Subcutaneous adipose tissue (tissue), 4 donors: Measurements from ENCODE around the gene NRP2. TPM values are rescaled to one million over a fixed set of nuclear protein-coding genes. Genes with fewer than 3 reads are reported as not detected.

Experiments used
- total RNA-seq, 4 donors: library from RNA; depleted of rRNA; stranded (reverse); fragments of >200 nt; gene quantifications; one replicate each; pipeline ENCODE4 v1.1.0, GENCODE V29; 2016
- TF ChIP-seq, protein P1 (sequence below): fragments of 450-650 bp; IDR thresholded peaks from one replicate; pipeline ENCODE4 v1.5.1; 2016; ENCODE audit warnings: low read depth, mild to moderate bottlenecking, control low read depth, antibody characterized with exemption, moderate library complexity

The NRP2 gene
- total RNA-seq, 4 donors from 2014 or later: 29.2 to 70.9 (median 56.1) TPM

DNA sequence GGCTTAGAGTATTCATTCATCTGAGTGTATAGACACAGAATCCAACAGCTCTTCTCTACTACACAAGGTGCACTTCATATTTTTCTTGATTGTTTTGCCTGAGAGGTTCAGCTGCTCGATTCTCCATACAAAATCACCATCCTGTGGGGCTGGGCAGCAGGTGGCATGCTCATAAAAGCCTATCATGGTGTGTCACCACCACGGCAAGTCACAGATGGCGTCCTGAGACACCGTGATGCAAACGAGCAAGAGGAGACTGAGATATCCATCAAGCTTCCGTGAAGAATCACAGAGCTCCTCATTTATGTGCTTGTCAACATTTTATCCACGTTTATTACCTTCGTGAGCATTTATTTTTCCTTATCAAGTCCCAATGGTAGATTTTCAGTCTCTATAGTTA lies 22.4 kb upstream of the NRP2 start:
- TF ChIP-seq, protein P1, sequence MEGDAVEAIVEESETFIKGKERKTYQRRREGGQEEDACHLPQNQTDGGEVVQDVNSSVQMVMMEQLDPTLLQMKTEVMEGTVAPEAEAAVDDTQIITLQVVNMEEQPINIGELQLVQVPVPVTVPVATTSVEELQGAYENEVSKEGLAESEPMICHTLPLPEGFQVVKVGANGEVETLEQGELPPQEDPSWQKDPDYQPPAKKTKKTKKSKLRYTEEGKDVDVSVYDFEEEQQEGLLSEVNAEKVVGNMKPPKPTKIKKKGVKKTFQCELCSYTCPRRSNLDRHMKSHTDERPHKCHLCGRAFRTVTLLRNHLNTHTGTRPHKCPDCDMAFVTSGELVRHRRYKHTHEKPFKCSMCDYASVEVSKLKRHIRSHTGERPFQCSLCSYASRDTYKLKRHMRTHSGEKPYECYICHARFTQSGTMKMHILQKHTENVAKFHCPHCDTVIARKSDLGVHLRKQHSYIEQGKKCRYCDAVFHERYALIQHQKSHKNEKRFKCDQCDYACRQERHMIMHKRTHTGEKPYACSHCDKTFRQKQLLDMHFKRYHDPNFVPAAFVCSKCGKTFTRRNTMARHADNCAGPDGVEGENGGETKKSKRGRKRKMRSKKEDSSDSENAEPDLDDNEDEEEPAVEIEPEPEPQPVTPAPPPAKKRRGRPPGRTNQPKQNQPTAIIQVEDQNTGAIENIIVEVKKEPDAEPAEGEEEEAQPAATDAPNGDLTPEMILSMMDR: no peak

DNA sequence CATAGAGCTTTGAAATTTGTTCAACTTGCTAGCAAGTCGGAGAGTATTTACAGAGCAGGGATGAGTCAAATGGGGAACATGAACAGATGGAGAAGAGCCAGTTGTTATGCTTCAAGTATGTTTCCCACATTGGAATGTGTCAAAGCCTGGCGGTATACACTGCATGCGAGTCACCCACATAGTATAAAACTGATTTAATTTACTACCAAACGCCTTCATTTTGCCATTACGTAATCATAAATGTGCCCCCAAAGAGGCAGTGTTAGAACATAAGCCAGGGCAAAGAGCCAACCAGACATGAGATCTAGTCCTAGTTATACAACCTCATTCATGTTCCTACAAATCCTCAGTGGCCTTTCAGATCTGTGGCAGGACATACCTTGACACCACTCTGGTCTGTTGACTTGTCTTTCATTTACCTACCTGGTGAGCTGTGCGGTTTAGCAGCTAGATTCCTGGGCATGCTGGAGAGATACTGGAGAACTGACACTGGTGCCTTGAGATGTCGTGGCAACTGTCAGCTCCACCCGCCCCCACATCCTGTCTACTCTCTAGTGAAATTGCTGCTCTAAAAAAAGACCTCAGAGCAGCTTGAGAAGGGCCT lies 21.7 kb upstream of the NRP2 start:
- TF ChIP-seq, protein P1: no peak

DNA sequence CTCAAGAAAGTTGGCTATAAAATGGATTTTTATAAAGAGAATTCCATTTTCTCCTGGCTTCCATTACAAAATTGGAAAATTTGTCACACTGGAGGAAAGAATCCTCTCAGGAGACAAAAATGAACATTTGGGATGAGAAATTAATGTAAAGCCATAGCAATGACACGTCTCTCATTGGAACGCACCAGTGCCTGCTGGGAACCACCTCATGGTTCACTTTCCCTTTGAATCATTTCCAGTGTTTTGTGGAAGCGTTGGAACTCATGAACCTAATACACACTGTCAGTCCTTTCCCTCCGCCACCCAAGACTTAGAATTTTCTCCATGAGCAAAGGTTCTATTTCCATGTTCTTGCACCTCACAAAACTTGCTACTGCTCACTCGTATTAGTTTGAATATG lies 21.0 kb upstream of the NRP2 start:
- TF ChIP-seq, protein P1: no peak

DNA sequence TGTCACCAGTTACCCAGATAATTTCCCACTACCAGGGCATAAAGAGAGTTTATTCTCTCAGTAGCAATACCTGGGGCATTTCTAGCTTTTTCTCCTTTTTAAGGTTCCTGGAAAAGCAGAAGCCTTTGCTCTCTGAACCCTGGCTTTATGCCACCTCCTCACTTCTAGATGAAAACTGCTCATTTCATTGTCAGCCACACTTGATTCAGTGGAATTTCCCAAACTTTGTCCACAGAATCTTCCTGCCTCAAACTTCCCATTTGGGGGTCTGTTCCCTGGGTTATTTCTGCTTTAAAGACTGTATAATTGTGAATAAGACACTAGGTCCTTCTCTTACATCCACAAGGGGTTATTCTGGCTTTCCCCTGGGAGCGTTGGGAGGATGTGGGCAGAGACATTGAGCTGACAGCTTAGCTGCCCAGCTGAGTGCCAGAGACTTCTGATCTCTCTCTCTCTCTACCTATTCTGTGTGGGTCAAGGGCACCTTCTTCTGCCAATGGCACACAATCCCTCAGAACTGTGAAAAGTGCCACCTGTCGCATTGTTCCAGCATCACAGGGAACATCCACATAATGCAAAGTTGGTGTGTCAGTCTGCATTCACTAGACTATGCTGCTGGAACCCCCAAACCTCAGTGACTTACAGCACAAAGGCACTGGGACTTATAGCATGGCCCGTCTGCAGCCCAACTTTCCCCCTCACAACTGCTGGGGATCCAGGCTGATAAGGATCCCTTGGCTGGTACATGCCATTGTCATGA lies 19.9 kb upstream of the NRP2 start:
- TF ChIP-seq, protein P1: no peak

DNA sequence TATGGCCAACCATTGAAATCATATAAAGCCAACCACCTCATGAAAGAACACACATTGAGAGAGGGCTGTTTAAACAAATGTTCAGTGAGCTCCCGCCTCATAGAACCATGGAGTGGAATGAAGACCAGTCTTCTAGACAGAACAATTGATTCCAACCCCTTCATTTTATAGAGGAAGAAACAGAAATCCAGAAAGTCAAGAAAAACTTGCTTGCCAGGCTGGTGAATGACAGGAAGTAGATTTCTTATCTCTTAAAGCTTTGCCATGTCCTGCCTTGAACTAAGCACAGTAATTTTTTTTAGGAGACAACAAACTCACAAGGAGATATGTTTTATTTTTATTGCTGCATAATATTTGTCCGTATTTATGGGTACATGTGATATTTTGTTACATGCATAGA lies 16.5 kb upstream of the NRP2 start:
- TF ChIP-seq, protein P1: no peak

DNA sequence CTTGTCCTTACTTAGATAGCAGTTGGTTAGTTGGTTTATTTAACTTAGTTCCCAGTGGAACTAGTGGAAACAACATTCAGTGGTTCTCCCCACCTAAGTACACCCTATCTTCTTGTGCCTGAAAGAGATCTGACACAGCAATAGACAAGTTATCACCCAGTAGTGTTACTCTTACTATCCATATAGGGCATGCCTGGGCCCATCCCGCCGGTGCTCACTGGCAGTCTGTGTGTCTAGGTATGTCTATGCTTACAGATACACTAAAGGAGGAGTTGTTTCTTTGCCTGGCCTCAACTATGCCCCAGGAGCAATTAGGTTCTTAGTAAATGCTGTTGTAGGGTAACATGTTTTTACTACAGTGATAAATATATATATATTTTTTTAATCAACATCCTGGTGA lies 12.0 kb upstream of the NRP2 start:
- TF ChIP-seq, protein P1: no peak

DNA sequence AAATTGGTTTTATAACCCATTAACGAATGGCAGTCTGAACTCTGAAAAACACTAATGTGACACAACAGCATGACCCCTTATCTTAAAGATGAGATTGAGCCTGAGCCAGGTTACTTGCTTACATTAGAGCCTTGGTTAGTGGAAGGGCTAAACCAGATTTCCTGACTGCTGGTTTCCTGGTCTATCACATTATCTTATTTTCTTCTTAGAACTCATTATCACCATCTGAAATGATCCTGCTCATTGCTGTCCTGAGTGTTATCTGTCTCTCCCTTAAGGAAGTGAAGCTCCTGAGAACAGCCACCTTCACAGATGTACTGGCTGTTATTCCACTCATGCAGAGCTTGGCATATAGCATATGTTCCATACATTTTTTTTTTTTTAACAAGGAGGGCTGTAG lies 9.0 kb upstream of the NRP2 start:
- TF ChIP-seq, protein P1: no peak
